WTC11 (cell line): ENCODE measurements around the gene NCS1.

Experiments
- E2F4 ChIP-seq: sonication (generic); formaldehyde crosslinking; IDR thresholded peaks from 2 replicates; pipeline ENCODE4 v1.8.1; 2022; ENCODE audit warnings: low read depth, mild to moderate bottlenecking, moderate library complexity, missing genetic modification reagents, borderline replicate concordance
- ETV6 ChIP-seq: sonication (generic); formaldehyde crosslinking; IDR thresholded peaks from 2 replicates; pipeline ENCODE4 v1.8.1; 2022; ENCODE audit warnings: mild to moderate bottlenecking, missing genetic modification reagents
- IRF1 ChIP-seq: sonication (generic); formaldehyde crosslinking; IDR thresholded peaks from 2 replicates; pipeline ENCODE4 v1.8.0; 2023; ENCODE audit warnings: missing genetic modification reagents
- PRDM15 ChIP-seq: sonication (generic); formaldehyde crosslinking; IDR thresholded peaks from 2 replicates; pipeline ENCODE4 v1.8.0; 2022; ENCODE audit warnings: missing genetic modification reagents
- TF ChIP-seq, protein P1 (sequence below): sonication (generic); formaldehyde crosslinking; IDR thresholded peaks from 2 replicates; pipeline ENCODE4 v1.8.0; 2022; ENCODE audit warnings: mild to moderate bottlenecking, missing genetic modification reagents
- TF ChIP-seq, protein P2 (sequence below): sonication (generic); formaldehyde crosslinking; conservative IDR thresholded peaks from 2 replicates; pipeline ENCODE4 v1.8.1; 2022; ENCODE audit warnings: mild to moderate bottlenecking, missing genetic modification reagents
- TF ChIP-seq, protein P3 (sequence below): fragments of 200-600 bp; IDR thresholded peaks from 2 replicates; pipeline ENCODE4 v1.8.0; 2022; ENCODE audit warnings: antibody characterized with exemption
- TF ChIP-seq, protein P4 (sequence below): fragments of 250-450 bp; sonication (Bioruptor Pico); IDR thresholded peaks from 2 replicates; pipeline ENCODE4 v1.9.0; 2021; ENCODE audit warnings: mild to moderate bottlenecking, borderline replicate concordance

DNA sequence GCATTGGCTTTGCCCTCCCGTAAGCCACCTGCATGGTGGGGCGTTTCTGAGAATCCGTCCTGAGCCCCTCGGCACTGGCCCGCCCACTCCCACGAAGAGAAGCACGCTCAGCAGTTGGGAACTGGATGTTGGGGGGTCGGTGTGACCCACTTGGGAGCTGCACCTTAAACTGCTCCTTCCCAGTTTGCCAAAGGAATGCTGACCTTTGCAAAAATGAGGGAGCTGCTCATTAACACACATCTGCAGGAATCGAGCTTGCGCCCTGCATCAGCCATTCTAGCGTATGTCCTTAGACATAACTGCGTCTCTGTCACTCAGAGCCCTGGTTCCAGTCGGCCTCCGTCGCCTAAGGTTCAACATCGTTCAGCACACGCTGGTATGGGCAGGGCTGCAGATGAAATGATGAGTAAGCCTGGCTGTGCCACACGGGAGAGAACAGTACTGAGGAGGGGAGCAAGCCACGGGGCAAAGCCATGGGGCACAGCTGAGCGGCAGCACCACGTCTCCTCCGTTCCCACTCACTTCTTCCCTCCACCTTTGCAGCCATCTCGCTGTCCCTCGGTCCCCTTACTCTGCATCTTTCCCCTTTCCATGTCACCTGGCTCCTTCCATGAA is 28.8 kb upstream of the NCS1 start:
- TF ChIP-seq, protein P1, sequence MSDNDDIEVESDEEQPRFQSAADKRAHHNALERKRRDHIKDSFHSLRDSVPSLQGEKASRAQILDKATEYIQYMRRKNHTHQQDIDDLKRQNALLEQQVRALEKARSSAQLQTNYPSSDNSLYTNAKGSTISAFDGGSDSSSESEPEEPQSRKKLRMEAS (CRISPR knock-in tag): no peak
- TF ChIP-seq, protein P2, sequence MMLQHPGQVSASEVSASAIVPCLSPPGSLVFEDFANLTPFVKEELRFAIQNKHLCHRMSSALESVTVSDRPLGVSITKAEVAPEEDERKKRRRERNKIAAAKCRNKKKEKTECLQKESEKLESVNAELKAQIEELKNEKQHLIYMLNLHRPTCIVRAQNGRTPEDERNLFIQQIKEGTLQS (CRISPR knock-in tag): no peak
- TF ChIP-seq PRDM15 (CRISPR knock-in tag) (no peak), E2F4 (CRISPR knock-in tag) (no peak), IRF1 (CRISPR knock-in tag) (no peak), ETV6 (CRISPR knock-in tag) (no peak)
- TF ChIP-seq, protein P3, sequence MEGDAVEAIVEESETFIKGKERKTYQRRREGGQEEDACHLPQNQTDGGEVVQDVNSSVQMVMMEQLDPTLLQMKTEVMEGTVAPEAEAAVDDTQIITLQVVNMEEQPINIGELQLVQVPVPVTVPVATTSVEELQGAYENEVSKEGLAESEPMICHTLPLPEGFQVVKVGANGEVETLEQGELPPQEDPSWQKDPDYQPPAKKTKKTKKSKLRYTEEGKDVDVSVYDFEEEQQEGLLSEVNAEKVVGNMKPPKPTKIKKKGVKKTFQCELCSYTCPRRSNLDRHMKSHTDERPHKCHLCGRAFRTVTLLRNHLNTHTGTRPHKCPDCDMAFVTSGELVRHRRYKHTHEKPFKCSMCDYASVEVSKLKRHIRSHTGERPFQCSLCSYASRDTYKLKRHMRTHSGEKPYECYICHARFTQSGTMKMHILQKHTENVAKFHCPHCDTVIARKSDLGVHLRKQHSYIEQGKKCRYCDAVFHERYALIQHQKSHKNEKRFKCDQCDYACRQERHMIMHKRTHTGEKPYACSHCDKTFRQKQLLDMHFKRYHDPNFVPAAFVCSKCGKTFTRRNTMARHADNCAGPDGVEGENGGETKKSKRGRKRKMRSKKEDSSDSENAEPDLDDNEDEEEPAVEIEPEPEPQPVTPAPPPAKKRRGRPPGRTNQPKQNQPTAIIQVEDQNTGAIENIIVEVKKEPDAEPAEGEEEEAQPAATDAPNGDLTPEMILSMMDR: no peak
- TF ChIP-seq, protein P4, sequence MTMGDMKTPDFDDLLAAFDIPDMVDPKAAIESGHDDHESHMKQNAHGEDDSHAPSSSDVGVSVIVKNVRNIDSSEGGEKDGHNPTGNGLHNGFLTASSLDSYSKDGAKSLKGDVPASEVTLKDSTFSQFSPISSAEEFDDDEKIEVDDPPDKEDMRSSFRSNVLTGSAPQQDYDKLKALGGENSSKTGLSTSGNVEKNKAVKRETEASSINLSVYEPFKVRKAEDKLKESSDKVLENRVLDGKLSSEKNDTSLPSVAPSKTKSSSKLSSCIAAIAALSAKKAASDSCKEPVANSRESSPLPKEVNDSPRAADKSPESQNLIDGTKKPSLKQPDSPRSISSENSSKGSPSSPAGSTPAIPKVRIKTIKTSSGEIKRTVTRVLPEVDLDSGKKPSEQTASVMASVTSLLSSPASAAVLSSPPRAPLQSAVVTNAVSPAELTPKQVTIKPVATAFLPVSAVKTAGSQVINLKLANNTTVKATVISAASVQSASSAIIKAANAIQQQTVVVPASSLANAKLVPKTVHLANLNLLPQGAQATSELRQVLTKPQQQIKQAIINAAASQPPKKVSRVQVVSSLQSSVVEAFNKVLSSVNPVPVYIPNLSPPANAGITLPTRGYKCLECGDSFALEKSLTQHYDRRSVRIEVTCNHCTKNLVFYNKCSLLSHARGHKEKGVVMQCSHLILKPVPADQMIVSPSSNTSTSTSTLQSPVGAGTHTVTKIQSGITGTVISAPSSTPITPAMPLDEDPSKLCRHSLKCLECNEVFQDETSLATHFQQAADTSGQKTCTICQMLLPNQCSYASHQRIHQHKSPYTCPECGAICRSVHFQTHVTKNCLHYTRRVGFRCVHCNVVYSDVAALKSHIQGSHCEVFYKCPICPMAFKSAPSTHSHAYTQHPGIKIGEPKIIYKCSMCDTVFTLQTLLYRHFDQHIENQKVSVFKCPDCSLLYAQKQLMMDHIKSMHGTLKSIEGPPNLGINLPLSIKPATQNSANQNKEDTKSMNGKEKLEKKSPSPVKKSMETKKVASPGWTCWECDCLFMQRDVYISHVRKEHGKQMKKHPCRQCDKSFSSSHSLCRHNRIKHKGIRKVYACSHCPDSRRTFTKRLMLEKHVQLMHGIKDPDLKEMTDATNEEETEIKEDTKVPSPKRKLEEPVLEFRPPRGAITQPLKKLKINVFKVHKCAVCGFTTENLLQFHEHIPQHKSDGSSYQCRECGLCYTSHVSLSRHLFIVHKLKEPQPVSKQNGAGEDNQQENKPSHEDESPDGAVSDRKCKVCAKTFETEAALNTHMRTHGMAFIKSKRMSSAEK (CRISPR knock-in tag): no peak
